SK-N-MC (cell line): ENCODE results near the gene PLEKHM3.

Experiments used
- EZH2 ChIP-seq: fragments of 200-600 bp; sonication (generic); IDR thresholded peaks from one replicate; pipeline ENCODE4 v1.6.1; 2017; ENCODE audit warnings: antibody characterized with exemption
- FOXP2 ChIP-seq: optimal IDR thresholded peaks from 2 replicates; pipeline ENCODE3; 2011; ENCODE audit warnings: mild to moderate bottlenecking, moderate library complexity; ENCODE audit not compliant: insufficient read depth; ENCODE audit errors: extremely low read length, control extremely low read depth
- POLR2AphosphoS5 ChIP-seq: IDR thresholded peaks from 2 replicates; pipeline ENCODE4 v1.6.1; 2012; ENCODE audit warnings: mild to moderate bottlenecking, low read depth, low read length, borderline replicate concordance

GRCh38 chr2:207901401-207901800, 123.9 kb downstream of the PLEKHM3 start:
- no peak for TF ChIP-seq EZH2
- TF ChIP-seq POLR2AphosphoS5 = no peak
- TF ChIP-seq FOXP2 = no peak
